GM12892 (cell line): ENCODE results near the gene HSPA9.

ENCODE experiments used
- POLR2A ChIP-seq: IDR thresholded peaks from 2 replicates; pipeline ENCODE4 v1.6.1; 2011; ENCODE audit warnings: low read depth, low read length, control low read depth
- POLR2AphosphoS5 ChIP-seq: IDR thresholded peaks from 2 replicates; pipeline ENCODE4 v1.6.1; 2011; ENCODE audit warnings: low read depth, low read length, control low read depth
- TAF1 ChIP-seq: IDR thresholded peaks from 2 replicates; pipeline ENCODE4 v1.6.1; 2011; ENCODE audit warnings: low read depth, mild to moderate bottlenecking, control low read depth, low read length, borderline replicate concordance

DNA sequence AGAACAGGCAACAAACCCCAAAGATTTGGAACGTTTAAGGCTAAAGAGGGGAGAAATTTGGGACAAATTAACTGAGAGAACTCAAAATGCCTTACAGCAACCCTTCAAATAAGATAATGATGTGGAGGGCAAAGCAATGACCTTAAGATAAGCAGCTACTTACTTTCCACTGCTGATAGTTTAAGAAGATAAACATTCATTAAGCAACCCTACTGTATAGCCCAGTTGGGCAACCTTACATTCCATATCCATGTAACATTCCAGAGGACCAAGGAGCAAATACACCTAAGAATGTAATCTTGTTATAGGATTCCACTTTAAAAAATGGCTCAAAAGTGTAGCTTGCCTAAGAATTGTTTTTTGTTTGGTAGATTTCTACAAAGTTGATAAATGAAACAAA is 47.0 kb downstream of the HSPA9 start:
- TF ChIP-seq POLR2A = no peak
- no peak for TF ChIP-seq POLR2AphosphoS5
- no peak for TF ChIP-seq TAF1
